NCI-H526 (cell line): ENCODE measurements around the gene PDZRN3.

Experiments used
- DNase-seq, 2 experiments: peaks; one replicate each; lab custom pipeline; 2025; lab: John Stamatoyannopoulos, UW

The PDZRN3 gene

GRCh38 chr3:73622091-73622805 lies 2.5 kb downstream of the PDZRN3 start:
- peak; percentile 9 to 53 for DNase-seq

- peak in 1 of 2 experiments; percentile 4 for DNase-seq
Observed at GRCh38 chr3:73621388-73621787, 3.4 kb downstream of the PDZRN3 start.

- no peak for DNase-seq
Observed at GRCh38 chr3:73618461-73618860, 6.3 kb downstream of the PDZRN3 start.

GRCh38 chr3:73616056-73616455 lies 8.7 kb downstream of the PDZRN3 start:
- DNase-seq: no peak

- peak; percentile 26 to 63 for DNase-seq
Observed at GRCh38 chr3:73614419-73614818, 10.3 kb downstream of the PDZRN3 start.

GRCh38 chr3:73611176-73611575 lies 13.6 kb downstream of the PDZRN3 start:
- DNase-seq: no peak

GRCh38 chr3:73610493-73610892 lies 14.2 kb downstream of the PDZRN3 start:
- DNase-seq: no peak

- peak; percentile 7 to 44 for DNase-seq
Observed at GRCh38 chr3:73609655-73610054, 15.1 kb downstream of the PDZRN3 start.

- peak in 1 of 2 experiments; percentile 44 for DNase-seq
Observed at GRCh38 chr3:73609315-73609641, 15.5 kb downstream of the PDZRN3 start.

GRCh38 chr3:73608456-73609314 lies 16.1 kb downstream of the PDZRN3 start:
- DNase-seq: no peak

GRCh38 chr3:73605861-73606260 lies 18.9 kb downstream of the PDZRN3 start:
- no peak for DNase-seq

GRCh38 chr3:73605412-73605811 lies 19.3 kb downstream of the PDZRN3 start:
- no peak for DNase-seq

- no peak for DNase-seq
Observed at GRCh38 chr3:73604451-73604850, 20.3 kb downstream of the PDZRN3 start.

GRCh38 chr3:73603762-73604171 lies 21.0 kb downstream of the PDZRN3 start:
- DNase-seq: no peak

- no peak for DNase-seq
Observed at GRCh38 chr3:73602170-73602569, 22.6 kb downstream of the PDZRN3 start.

- no peak for DNase-seq
Observed at GRCh38 chr3:73601481-73601880, 23.3 kb downstream of the PDZRN3 start.

GRCh38 chr3:73601011-73601410 lies 23.7 kb downstream of the PDZRN3 start:
- DNase-seq: no peak

GRCh38 chr3:73600293-73600938 lies 24.3 kb downstream of the PDZRN3 start:
- no peak for DNase-seq

- DNase-seq: no peak
Observed at GRCh38 chr3:73599605-73600004, 25.1 kb downstream of the PDZRN3 start.

- DNase-seq: no peak
Observed at GRCh38 chr3:73597476-73597875, 27.3 kb downstream of the PDZRN3 start.

GRCh38 chr3:73592154-73593144 lies 32.3 kb downstream of the PDZRN3 start:
- no peak for DNase-seq
